Stimulated activated CD8-positive, alpha-beta memory T cell treated with anti-CD3 and anti-CD28 coated beads, Interleukin-7, amount 100 ng/mL, for 24 hours (primary cell): Measurements from ENCODE around the gene SMPD3.

Source experiments
- DNase-seq: peaks from one replicate; pipeline ENCODE4 v3.0.0-alpha.2; 2020; ENCODE audit warnings: low read depth

Gene SMPD3

GRCh38 chr16:68472581-68472980 lies 24.3 kb upstream of the SMPD3 start:
- no peak for DNase-seq

DNA sequence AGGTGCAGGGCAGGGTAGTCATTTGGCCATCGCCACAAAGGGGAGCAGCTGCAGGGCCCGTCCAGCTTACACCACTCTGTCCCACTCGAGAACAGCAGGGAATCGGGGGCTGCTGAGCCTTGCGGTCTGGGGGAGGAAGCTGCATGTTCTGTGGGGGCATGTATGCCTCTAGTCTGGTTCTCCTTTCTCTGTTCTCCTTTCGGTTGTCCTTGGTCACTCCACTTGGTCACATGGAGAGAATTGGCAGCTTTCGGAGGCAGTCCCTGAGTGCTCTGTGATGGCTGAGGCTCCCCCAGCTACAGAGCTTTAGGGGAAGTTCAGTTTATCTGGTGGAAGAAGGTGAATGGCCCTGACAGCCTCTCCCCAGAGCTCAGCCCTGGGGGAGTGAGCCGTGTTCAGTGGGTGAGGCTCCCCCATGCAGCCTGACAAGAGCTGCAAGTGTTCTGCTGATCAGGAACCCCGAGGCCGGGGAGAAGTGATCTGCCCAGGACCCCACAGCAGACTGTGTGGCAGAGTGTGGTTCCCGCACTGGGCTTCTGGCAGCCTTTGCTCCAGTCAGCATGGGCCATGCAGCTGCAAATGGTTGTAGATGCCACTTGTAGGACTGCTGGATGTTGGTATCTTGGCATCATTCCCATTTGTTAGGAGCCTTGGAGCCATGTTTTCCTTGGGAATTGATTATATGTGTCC lies 22.3 kb upstream of the SMPD3 start:
- no peak for DNase-seq

- DNase-seq = no peak
Measured at GRCh38 chr16:68469796-68470460, 21.6 kb upstream of the SMPD3 start.

GRCh38 chr16:68468842-68469241 lies 20.5 kb upstream of the SMPD3 start:
- no peak for DNase-seq

DNA sequence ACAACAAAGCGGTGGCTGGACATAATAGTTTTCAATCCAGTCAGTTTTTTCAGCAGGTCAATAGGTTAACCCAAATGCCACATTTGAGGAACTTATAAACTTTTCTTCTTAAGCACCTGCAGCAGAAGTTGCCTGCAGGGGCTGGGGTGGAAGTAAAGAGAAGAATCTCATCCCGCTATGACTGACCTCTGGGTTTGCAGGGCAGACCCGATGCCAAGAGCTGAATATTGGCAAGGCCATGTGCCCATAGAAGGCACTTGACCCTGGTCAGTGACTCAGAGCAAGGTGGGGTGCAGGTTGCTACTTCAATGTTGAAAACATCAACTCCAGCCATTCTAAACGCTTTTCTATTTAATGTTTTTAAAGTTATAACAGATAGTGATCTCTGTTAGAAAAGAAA lies 17.9 kb upstream of the SMPD3 start:
- no peak for DNase-seq

DNA sequence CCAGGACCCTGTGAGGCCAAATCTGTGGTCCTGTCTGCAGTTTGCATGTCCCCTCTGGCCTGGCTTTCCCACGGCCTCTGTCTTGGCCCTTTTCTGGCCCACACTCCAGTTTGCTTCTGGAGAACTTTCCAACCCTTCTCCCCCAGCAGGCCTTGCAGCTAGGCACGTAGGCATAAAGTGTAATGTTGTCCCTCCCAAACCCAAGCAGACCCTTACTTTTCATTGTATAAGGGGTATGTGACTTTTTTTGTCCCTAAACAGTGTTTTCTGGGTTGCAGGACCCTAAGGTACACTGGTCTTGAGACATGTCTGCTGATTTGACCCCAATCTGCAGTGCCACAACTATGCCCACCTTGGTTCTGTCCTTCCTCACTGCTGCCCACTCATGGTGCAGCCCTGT lies 15.6 kb upstream of the SMPD3 start:
- no peak for DNase-seq

GRCh38 chr16:68460067-68460466 lies 11.8 kb upstream of the SMPD3 start:
- DNase-seq = no peak

- DNase-seq = no peak
Measured at GRCh38 chr16:68459457-68459856, 11.1 kb upstream of the SMPD3 start.

GRCh38 chr16:68458551-68458950 lies 10.2 kb upstream of the SMPD3 start:
- DNase-seq = no peak

DNA sequence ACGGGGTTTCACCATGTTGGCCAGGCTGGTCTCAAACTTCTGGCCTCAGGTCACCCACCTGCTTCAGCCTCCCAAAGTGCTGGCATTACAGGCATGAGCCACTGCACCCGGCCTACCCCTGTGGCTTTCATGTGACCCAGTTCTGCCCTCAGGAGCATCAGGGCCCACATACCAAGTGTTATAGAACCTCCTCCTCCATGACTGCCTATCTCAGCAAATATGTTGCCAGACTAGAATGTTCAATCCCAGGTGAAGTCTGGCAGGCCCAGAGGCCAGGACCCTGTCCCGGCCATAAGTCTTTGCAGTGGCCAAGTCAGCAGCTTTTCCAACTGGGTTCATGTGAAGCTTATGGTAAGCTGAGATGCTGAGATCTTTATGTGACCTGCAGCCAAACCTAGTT lies 9.8 kb upstream of the SMPD3 start:
- no peak for DNase-seq

DNA sequence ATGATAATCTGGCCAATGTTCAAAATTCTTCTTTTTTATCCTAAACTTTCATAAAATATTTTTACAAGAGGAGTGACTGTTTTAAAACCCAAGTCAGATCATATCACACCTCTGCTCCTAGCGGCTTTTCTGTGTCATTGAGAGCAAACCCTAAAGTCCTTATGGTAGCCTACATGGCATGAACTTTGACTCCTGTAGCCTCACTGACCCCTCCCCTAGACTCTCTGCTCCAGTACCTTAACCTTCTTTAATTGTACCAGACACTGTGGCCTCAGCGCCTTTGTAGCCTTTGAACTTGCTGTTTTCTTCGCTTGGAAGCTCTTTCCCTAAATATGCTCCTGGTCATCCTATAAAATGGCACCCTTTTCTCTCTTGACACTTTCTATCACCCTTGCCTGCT lies 7.3 kb upstream of the SMPD3 start:
- DNase-seq = no peak

GRCh38 chr16:68454920-68455435 lies 6.7 kb upstream of the SMPD3 start:
- no peak for DNase-seq

- no peak for DNase-seq
Measured at GRCh38 chr16:68453816-68454215, 5.5 kb upstream of the SMPD3 start.

- no peak for DNase-seq
Measured at GRCh38 chr16:68452176-68452575, 3.9 kb upstream of the SMPD3 start.

DNA sequence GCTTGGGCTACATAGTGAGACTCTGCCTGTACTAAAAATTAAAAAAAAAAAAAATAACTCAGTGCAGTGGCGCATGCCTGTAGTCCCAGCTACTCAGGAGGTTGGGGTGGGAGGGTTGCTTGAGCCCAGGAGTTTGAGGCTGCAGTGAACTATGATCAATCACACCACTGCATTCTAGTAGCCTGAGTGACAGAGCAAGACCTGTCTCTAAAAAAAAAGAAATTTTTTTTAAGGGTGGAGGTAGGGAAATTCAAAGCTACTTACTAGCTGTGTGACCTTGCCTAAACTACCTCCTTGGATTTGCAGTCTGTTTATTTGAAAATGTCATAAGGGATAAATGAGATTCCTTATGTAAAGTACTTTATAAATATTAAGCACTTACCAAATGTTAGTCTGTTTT lies 3.4 kb upstream of the SMPD3 start:
- DNase-seq = no peak

GRCh38 chr16:68450741-68451255 lies 2.5 kb upstream of the SMPD3 start:
- no peak for DNase-seq

DNA sequence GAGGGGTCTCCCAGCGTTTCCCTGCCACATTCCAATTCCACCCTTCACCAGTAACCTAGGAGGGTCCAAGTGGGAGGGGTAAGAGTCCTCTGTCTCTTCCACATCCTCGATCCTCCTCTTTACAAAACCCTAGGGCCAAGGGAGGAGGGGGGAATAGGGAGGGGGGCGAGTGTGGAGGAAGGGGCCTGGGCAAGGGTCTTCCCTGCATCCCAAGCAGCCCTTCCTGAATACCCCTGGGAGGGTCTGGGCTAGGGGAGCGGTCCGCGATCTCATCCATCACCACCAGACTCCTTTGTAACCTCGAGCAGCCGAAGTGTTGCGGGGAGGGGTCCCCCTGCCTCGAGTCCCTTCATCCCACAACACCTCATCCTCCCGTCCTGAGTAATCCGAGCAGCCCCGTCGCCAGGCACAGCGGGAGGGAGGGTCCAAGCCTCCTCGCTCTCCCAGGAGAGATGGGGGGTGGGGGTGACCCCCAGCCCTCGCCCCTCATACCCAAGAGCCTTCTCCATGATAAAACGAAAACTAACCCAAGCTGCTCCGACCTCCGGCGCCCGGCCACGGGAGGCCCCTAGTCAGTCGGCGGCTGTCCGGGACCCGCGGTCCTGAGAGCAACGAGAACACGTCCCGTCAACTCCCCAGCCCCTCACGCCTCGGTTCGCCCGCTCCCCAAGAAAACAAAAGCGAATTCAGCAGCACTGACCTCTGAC lies 502 bp downstream of the SMPD3 start:
- DNase-seq = no peak

DNA sequence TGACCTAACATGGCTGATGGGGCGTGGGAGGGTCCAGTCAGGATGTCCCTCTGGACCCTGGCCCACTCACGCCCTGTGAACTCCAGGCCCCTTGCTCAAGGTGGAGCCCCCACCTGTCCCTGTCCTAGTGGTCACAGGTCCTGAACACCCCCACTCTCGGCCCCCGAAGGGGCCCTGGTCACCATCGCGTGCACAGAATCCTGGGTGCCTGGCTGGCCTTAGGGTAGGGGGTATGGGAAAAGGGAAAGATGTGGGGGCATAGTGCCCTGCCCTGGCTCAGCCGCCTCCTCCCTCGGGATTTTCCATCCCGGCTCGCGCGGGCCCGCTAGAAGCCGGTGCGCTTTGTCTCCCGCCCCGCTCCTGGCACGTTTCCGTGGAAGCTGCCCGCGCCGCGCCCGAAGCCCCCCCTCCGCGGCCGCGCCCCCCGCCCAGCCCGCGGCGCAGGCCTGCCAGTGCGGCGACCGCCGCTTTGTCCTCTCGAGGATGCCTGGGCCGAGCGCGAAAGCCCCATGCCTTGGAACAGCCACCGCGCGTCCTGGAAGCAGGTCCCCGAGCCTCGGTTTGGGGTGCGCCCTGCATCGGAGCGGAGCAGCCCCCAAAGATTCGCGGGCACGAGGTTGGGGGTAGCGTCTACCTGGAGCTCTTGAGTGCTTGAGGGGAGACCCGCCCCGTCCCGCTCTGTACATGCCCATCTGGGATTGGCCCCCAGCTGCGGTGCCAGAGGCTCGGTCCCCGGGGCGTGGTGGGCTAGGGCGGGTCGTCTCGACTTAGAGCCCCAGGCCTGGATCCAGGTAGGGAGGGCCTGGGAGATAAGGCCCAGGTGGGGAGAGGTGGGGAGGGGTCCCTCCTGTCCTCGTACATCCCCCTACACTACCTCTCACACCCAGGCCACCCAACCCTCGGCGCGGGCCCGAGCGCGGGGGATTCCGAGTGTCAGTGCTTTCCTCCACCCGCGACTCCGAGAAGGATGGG lies 1.3 kb downstream of the SMPD3 start:
- DNase-seq = no peak

DNA sequence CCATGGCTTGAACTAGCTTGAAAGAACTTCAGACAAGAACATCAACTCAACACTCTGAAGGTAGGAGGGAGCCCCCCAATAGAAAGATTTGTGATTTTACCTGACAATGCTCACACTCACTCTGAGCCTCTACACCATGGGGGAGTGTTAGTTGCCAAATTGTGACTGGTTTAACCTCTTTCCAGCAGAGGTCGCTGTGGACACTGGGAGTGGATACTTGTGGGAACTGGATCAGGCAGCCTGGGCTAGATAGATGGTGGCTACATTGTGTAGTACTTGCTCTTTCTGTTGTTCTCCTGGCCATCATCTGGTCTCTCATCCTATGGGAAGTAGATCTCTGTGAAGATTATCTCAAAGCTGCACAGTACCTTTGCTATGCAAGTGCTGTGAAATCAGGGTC lies 2.9 kb downstream of the SMPD3 start:
- DNase-seq = no peak

- DNase-seq = no peak
Measured at GRCh38 chr16:68444056-68444657, 4.2 kb downstream of the SMPD3 start.

GRCh38 chr16:68436581-68436980 lies 11.7 kb downstream of the SMPD3 start:
- no peak for DNase-seq
